GM10847 (cell line): ENCODE results near the gene KIAA0319L.

ENCODE experiments used
- POLR2A ChIP-seq: IDR thresholded peaks from 2 replicates; pipeline ENCODE4 v1.6.1; 2011; ENCODE audit not compliant: insufficient read length; ENCODE audit errors: extremely low read depth

The KIAA0319L gene

GRCh38 chr1:35437200-35437599, 120.0 kb downstream of the KIAA0319L start:
- no peak for TF ChIP-seq POLR2A

GRCh38 chr1:35436078-35436477, 121.1 kb downstream of the KIAA0319L start:
- TF ChIP-seq POLR2A = no peak

GRCh38 chr1:35434703-35435102, 122.5 kb downstream of the KIAA0319L start:
- TF ChIP-seq POLR2A = no peak

- TF ChIP-seq POLR2A = no peak
Measured at GRCh38 chr1:35433714-35434113, 123.5 kb downstream of the KIAA0319L start.

- no peak for TF ChIP-seq POLR2A
Measured at GRCh38 chr1:35432231-35432630, 125.0 kb downstream of the KIAA0319L start.

GRCh38 chr1:35431173-35431599, 126.0 kb downstream of the KIAA0319L start:
- no peak for TF ChIP-seq POLR2A

- TF ChIP-seq POLR2A = no peak
Measured at GRCh38 chr1:35430762-35431161, 126.4 kb downstream of the KIAA0319L start.

GRCh38 chr1:35428360-35428759, 128.8 kb downstream of the KIAA0319L start:
- TF ChIP-seq POLR2A = no peak

GRCh38 chr1:35426097-35426586, 131.1 kb downstream of the KIAA0319L start:
- TF ChIP-seq POLR2A = no peak

GRCh38 chr1:35408925-35409324, 148.3 kb downstream of the KIAA0319L start:
- TF ChIP-seq POLR2A = no peak

- TF ChIP-seq POLR2A = no peak
Measured at GRCh38 chr1:35407743-35408142, 149.5 kb downstream of the KIAA0319L start.

GRCh38 chr1:35406103-35406502, 151.1 kb downstream of the KIAA0319L start:
- TF ChIP-seq POLR2A = no peak

- no peak for TF ChIP-seq POLR2A
Measured at GRCh38 chr1:35401049-35401448, 156.2 kb downstream of the KIAA0319L start.

GRCh38 chr1:35398739-35399138, 158.5 kb downstream of the KIAA0319L start:
- TF ChIP-seq POLR2A = no peak

- TF ChIP-seq POLR2A = no peak
Measured at GRCh38 chr1:35394386-35394785, 162.8 kb downstream of the KIAA0319L start.

- no peak for TF ChIP-seq POLR2A
Measured at GRCh38 chr1:35390600-35391494, 166.4 kb downstream of the KIAA0319L start.

GRCh38 chr1:35386959-35387358, 170.2 kb downstream of the KIAA0319L start:
- TF ChIP-seq POLR2A = no peak

- no peak for TF ChIP-seq POLR2A
Measured at GRCh38 chr1:35386290-35386689, 170.9 kb downstream of the KIAA0319L start.
